Smooth muscle cell (in vitro differentiated cells): ENCODE measurements around the gene SYNGR1. TPM values are rescaled to one million over a fixed set of nuclear protein-coding genes. Genes with fewer than 3 reads are reported as not detected.
A peak's percentile ranks its signal among the peaks of the same experiment; 100 is the strongest.

ENCODE experiments used
- DNase-seq: peaks from one replicate; lab custom pipeline; 2025; ENCODE audit not compliant: unreplicated experiment; lab: John Stamatoyannopoulos, UW
- H2AFZ ChIP-seq: fragments of 200-600 bp; sonication (generic); 2 replicates; pipeline ENCODE4 v1.6.0; 2016; ENCODE audit warnings: antibody characterized with exemption, low read depth, mild to moderate bottlenecking
- H3F3A ChIP-seq: fragments of 200-600 bp; sonication (generic); 2 replicates; pipeline ENCODE4 v1.6.0; 2017; ENCODE audit warnings: antibody characterized with exemption, low read depth
- H3K27ac ChIP-seq: fragments of 200-600 bp; sonication (generic); 2 replicates; pipeline ENCODE4 v1.5.1; 2016; ENCODE audit warnings: low read depth, mild to moderate bottlenecking
- H3K27me3 ChIP-seq: fragments of 200-600 bp; sonication (generic); 2 replicates; pipeline ENCODE4 v1.6.1; 2016; ENCODE audit warnings: low read depth, mild to moderate bottlenecking
- H3K36me3 ChIP-seq: fragments of 200-600 bp; sonication (generic); 2 replicates; pipeline ENCODE4 v1.5.1; 2016; ENCODE audit warnings: low read depth
- H3K4me1 ChIP-seq: fragments of 200-600 bp; sonication (generic); 2 replicates; pipeline ENCODE4 v1.5.1; 2016; ENCODE audit warnings: low read depth
- H3K4me2 ChIP-seq: fragments of 200-600 bp; sonication (generic); 2 replicates; pipeline ENCODE4 v1.6.0; 2016; ENCODE audit warnings: mild to moderate bottlenecking
- H3K4me3 ChIP-seq: fragments of 200-600 bp; sonication (generic); 2 replicates; pipeline ENCODE4 v1.5.1; 2016; ENCODE audit warnings: mild to moderate bottlenecking
- H3K79me2 ChIP-seq: fragments of 200-600 bp; sonication (generic); 2 replicates; pipeline ENCODE4 v1.6.0; 2016; ENCODE audit warnings: low read depth, mild to moderate bottlenecking
- H3K9ac ChIP-seq: fragments of 200-600 bp; sonication (generic); 2 replicates; pipeline ENCODE4 v1.6.0; 2016; ENCODE audit warnings: low read depth
- H3K9me3 ChIP-seq: fragments of 200-600 bp; sonication (generic); replicated peaks from 2 replicates; pipeline ENCODE4 v1.5.1; 2016; ENCODE audit warnings: low read depth
- H4K20me1 ChIP-seq: fragments of 200-600 bp; sonication (generic); 2 replicates; pipeline ENCODE4 v1.6.0; 2016; ENCODE audit warnings: low read depth
- WGBS: methylation state at CpG from one replicate; pipeline ENCODE4 v1.1.7; 2016; ENCODE audit warnings: low lambda C conversion rate; 5-methylcytosine and 5-hydroxymethylcytosine counted together
- polyA plus RNA-seq: library from polyadenylated mRNA; unstranded; fragments of >200 nt; fragmentation: Nextera tagmentation; extraction: Ambion mirVana; gene quantifications from 2 replicates; pipeline ENCODE4 v1.2.1, GENCODE V29; 2016
- total RNA-seq: library from RNA; depleted of rRNA; stranded (reverse); fragments of >200 nt; gene quantifications from 2 replicates; pipeline ENCODE4 v1.2.3, GENCODE V29; 2014
- TF ChIP-seq, protein P1 (sequence below): fragments of 200-600 bp; sonication (generic); IDR thresholded peaks from 2 replicates; pipeline ENCODE4 v1.5.1; 2017; ENCODE audit warnings: borderline replicate concordance, mild to moderate bottlenecking, antibody characterized with exemption; ENCODE audit not compliant: insufficient read depth, poor library complexity, severe bottlenecking

The SYNGR1 gene
- total and polyA plus RNA-seq, 2 experiments from 2014 or later, result 26.7 to 58.0 TPM

- peak overlapping the region; percentile 69 for H3K4me3 ChIP-seq
- TF ChIP-seq, protein P1, sequence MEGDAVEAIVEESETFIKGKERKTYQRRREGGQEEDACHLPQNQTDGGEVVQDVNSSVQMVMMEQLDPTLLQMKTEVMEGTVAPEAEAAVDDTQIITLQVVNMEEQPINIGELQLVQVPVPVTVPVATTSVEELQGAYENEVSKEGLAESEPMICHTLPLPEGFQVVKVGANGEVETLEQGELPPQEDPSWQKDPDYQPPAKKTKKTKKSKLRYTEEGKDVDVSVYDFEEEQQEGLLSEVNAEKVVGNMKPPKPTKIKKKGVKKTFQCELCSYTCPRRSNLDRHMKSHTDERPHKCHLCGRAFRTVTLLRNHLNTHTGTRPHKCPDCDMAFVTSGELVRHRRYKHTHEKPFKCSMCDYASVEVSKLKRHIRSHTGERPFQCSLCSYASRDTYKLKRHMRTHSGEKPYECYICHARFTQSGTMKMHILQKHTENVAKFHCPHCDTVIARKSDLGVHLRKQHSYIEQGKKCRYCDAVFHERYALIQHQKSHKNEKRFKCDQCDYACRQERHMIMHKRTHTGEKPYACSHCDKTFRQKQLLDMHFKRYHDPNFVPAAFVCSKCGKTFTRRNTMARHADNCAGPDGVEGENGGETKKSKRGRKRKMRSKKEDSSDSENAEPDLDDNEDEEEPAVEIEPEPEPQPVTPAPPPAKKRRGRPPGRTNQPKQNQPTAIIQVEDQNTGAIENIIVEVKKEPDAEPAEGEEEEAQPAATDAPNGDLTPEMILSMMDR, result no peak
- no peak overlapping the region for H3K27ac ChIP-seq
- H3K79me2 ChIP-seq, result no peaks in the 10 kb centered on the region
- WGBS, result 48% methylated on average over 5 of the region's 11 CpGs
- H3K9ac ChIP-seq, result no peak overlapping the region
- no peaks in the 10 kb centered on the region for H3K36me3 ChIP-seq
- peaks cover 11% of the 10 kb centered on the region for H3K4me1 ChIP-seq
- H3K27me3 ChIP-seq, result no peaks in the 10 kb centered on the region
- H3K9me3 ChIP-seq, result no peaks in the 10 kb centered on the region
- H3K4me2 ChIP-seq, result peak overlapping the region; percentile 95
- DNase-seq, result no peak
- peaks cover 19% of the 10 kb centered on the region for H4K20me1 ChIP-seq
- peak overlapping the region; percentile 90 for H2AFZ ChIP-seq
- H3F3A ChIP-seq, result no peaks in the 10 kb centered on the region
Measured at GRCh38 chr22:39348909-39349505, 784 bp upstream of the SYNGR1 start.

GRCh38 chr22:39349506-39349966 lies 255 bp upstream of the SYNGR1 start:
- Histone ChIP-seq H3K4me3 (peak overlapping the region; percentile 69), H3K79me2 (no peaks in the 10 kb centered on the region), H4K20me1 (peaks cover 19% of the 10 kb centered on the region), H2AFZ (peak overlapping the region; percentile 90), H3K9me3 (no peaks in the 10 kb centered on the region), H3K36me3 (no peaks in the 10 kb centered on the region), H3K4me2 (peak overlapping the region; percentile 95), H3K9ac (no peak overlapping the region), H3F3A (no peaks in the 10 kb centered on the region), H3K27me3 (no peaks in the 10 kb centered on the region), H3K4me1 (peaks cover 11% of the 10 kb centered on the region), H3K27ac (no peak overlapping the region)
- DNase-seq, result no peak
- WGBS, result 3% methylated on average over 29 of the region's 57 CpGs
- TF ChIP-seq, protein P1, result no peak

DNA sequence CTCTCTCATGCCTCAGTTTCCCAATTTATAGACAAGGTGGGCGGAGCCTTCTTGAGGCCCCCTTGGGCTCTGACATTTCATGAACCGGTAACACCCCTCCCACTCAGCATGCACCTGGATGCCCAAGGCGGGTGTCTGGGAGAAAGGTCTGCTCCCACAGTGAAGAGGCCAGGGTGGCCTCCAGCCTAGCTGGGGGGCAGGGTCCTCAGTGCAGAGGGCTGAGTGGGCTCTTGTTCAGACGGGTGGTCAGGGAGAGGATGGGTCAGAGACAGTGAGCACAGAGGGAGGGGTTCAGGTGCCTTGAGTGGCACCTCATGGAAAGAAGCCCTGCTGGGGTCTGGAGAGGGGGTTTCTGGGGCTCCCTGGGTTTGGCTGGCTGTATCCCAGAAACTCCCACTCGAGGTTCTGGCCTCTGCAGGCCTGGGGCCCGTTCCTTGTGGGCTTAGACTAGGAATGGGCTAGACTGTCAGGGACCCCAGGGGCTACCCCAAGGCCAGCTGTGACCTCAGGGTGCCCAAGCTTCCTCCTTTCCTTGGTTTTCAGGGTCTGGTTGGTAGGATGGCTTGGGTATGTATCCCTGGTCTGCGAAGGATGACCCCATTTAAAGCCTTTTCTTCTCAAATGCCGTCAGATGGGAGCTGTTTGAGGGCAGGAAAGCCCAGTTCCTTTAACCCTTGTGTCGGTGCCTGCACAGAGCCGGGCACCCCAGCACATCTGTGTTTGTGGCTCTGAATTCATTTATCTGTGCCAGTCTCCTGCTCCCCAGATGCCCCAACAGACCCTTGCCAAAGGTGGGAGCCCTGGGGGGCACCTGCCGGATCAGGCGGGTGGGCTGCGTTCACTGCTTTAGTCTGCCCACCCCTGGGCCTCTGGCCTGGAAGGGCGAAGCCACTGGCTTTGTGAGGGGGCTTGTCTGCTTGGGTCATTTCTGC lies 1.2 kb downstream of the SYNGR1 start:
- TF ChIP-seq, protein P1, result no peak
- DNase-seq, result no peak
- Histone ChIP-seq H3K79me2 (no peaks in the 10 kb centered on the region), H3K4me2 (peak overlapping the region; percentile 92), H3K4me3 (peak overlapping the region; percentile 68), H3K27me3 (no peaks in the 10 kb centered on the region), H3K9ac (no peak overlapping the region), H2AFZ (no peak overlapping the region), H3K27ac (no peak overlapping the region), H3K4me1 (peaks cover 11% of the 10 kb centered on the region), H3K9me3 (no peaks in the 10 kb centered on the region), H3K36me3 (no peaks in the 10 kb centered on the region), H3F3A (no peaks in the 10 kb centered on the region), H4K20me1 (peaks cover 19% of the 10 kb centered on the region)
- WGBS, result 74% methylated on average over 14 of the region's 14 CpGs
